ENCODE measurements around the gene WAPL.
"Not testable (repeated sequence)": the region's sequence is repeated elsewhere in the genome, so short reads cannot be mapped to it uniquely, and the experiment has no call there.

The WAPL gene

GRCh38 chr10:86547296-86547695, 25.7 kb upstream of the WAPL start:
- WGBS, 2 experiments (ENCODE audit: insufficient coverage in 2 of 2): 83 to 100% methylated on average over 1 to 2 of the region's 2 CpGs
- H3K27ac ChIP-seq (ENCODE audit: low read depth, low read length, severe bottlenecking): no peak overlapping the region
- H3K4me1 ChIP-seq (ENCODE audit: control insufficient read depth, insufficient read depth, low read length, poor library complexity, severe bottlenecking): no peaks in the 10 kb centered on the region
- H3K36me3 ChIP-seq (ENCODE audit: control insufficient read depth, insufficient read depth, low read length): no peaks in the 10 kb centered on the region
- no peaks in the 10 kb centered on the region for H3K9me3 ChIP-seq (ENCODE audit: control insufficient read depth, low read length)
- H3K4me3 ChIP-seq (ENCODE audit: extremely low read depth, insufficient read depth, low read length, poor library complexity, severe bottlenecking): no peak overlapping the region

- Histone ChIP-seq H3K36me3 (ENCODE audit: control insufficient read depth, insufficient read depth, low read length) (no peaks in the 10 kb centered on the region), H3K27ac (ENCODE audit: low read depth, low read length, severe bottlenecking) (no peak overlapping the region)
- 95 to 96% methylated on average over 3 to 4 of the region's 4 CpGs for WGBS, 2 experiments (ENCODE audit: insufficient coverage in 2 of 2)
Observed at GRCh38 chr10:86545101-86545500, 23.5 kb upstream of the WAPL start.

GRCh38 chr10:86540016-86540415, 18.4 kb upstream of the WAPL start:
- no peaks in the 10 kb centered on the region for H3K36me3 ChIP-seq (ENCODE audit: control insufficient read depth, insufficient read depth, low read length)
- no peaks in the 10 kb centered on the region for H3K4me1 ChIP-seq (ENCODE audit: control insufficient read depth, insufficient read depth, low read length, poor library complexity, severe bottlenecking)
- H3K27ac ChIP-seq (ENCODE audit: low read depth, low read length, severe bottlenecking): no peak overlapping the region
- no peaks in the 10 kb centered on the region for H3K9me3 ChIP-seq (ENCODE audit: control insufficient read depth, low read length)
- H3K4me3 ChIP-seq (ENCODE audit: extremely low read depth, insufficient read depth, low read length, poor library complexity, severe bottlenecking): no peak overlapping the region
- WGBS, 2 experiments (ENCODE audit: insufficient coverage in 2 of 2): 85 to 93% methylated on average over 3 to 5 of the region's 5 CpGs

More at GRCh38 chr10:86545101-86545500, 23.5 kb upstream of the WAPL start:
- Histone ChIP-seq H3K9me3 (ENCODE audit: control insufficient read depth, low read length) (no peaks in the 10 kb centered on the region), H3K4me3 (ENCODE audit: extremely low read depth, insufficient read depth, low read length, poor library complexity, severe bottlenecking) (no peak overlapping the region), H3K4me1 (ENCODE audit: control insufficient read depth, insufficient read depth, low read length, poor library complexity, severe bottlenecking) (no peaks in the 10 kb centered on the region)

- Histone ChIP-seq H3K4me1 (ENCODE audit: control insufficient read depth, insufficient read depth, low read length, poor library complexity, severe bottlenecking) (no peaks in the 10 kb centered on the region), H3K4me3 (ENCODE audit: extremely low read depth, insufficient read depth, low read length, poor library complexity, severe bottlenecking) (no peak overlapping the region), H3K27ac (ENCODE audit: low read depth, low read length, severe bottlenecking) (no peak overlapping the region), H3K9me3 (ENCODE audit: control insufficient read depth, low read length) (no peaks in the 10 kb centered on the region), H3K36me3 (ENCODE audit: control insufficient read depth, insufficient read depth, low read length) (no peaks in the 10 kb centered on the region)
- WGBS, 2 experiments (ENCODE audit: insufficient coverage in 2 of 2): 87 to 90% methylated on average over 3 to 5 of the region's 7 CpGs
Observed at GRCh38 chr10:86538547-86538946, 17.0 kb upstream of the WAPL start.

- H3K27ac ChIP-seq (ENCODE audit: low read depth, low read length, severe bottlenecking); H3K4me1 ChIP-seq (ENCODE audit: control insufficient read depth, insufficient read depth, low read length, poor library complexity, severe bottlenecking); H3K4me3 ChIP-seq (ENCODE audit: extremely low read depth, insufficient read depth, low read length, poor library complexity, severe bottlenecking); H3K36me3 ChIP-seq (ENCODE audit: control insufficient read depth, insufficient read depth, low read length); H3K9me3 ChIP-seq (ENCODE audit: control insufficient read depth, low read length): not testable (repeated sequence)
- WGBS, 2 experiments (ENCODE audit: insufficient coverage in 2 of 2): 63 to 97% methylated on average over 1 to 4 of the region's 8 CpGs
Observed at GRCh38 chr10:86538040-86538439, 16.4 kb upstream of the WAPL start.

GRCh38 chr10:86536294-86536861, 14.8 kb upstream of the WAPL start:
- Histone ChIP-seq H3K27ac (ENCODE audit: low read depth, low read length, severe bottlenecking) (no peak overlapping the region), H3K9me3 (ENCODE audit: control insufficient read depth, low read length) (no peaks in the 10 kb centered on the region), H3K36me3 (ENCODE audit: control insufficient read depth, insufficient read depth, low read length) (no peaks in the 10 kb centered on the region), H3K4me1 (ENCODE audit: control insufficient read depth, insufficient read depth, low read length, poor library complexity, severe bottlenecking) (no peaks in the 10 kb centered on the region), H3K4me3 (ENCODE audit: extremely low read depth, insufficient read depth, low read length, poor library complexity, severe bottlenecking) (no peak overlapping the region)
- 92 to 95% methylated on average over 39 to 40 of the region's 40 CpGs for WGBS, 2 experiments (ENCODE audit: insufficient coverage in 2 of 2)

GRCh38 chr10:86535132-86535882, 13.7 kb upstream of the WAPL start:
- Histone ChIP-seq H3K27ac (ENCODE audit: low read depth, low read length, severe bottlenecking) (no peak overlapping the region), H3K36me3 (ENCODE audit: control insufficient read depth, insufficient read depth, low read length) (no peaks in the 10 kb centered on the region), H3K4me3 (ENCODE audit: extremely low read depth, insufficient read depth, low read length, poor library complexity, severe bottlenecking) (peak overlapping the region; percentile 21), H3K4me1 (ENCODE audit: control insufficient read depth, insufficient read depth, low read length, poor library complexity, severe bottlenecking) (no peaks in the 10 kb centered on the region), H3K9me3 (ENCODE audit: control insufficient read depth, low read length) (no peaks in the 10 kb centered on the region)
- WGBS, 2 experiments (ENCODE audit: insufficient coverage in 2 of 2): 49 to 64% methylated on average over 46 of the region's 47 CpGs

- Histone ChIP-seq H3K4me1 (ENCODE audit: control insufficient read depth, insufficient read depth, low read length, poor library complexity, severe bottlenecking) (no peaks in the 10 kb centered on the region), H3K36me3 (ENCODE audit: control insufficient read depth, insufficient read depth, low read length) (no peaks in the 10 kb centered on the region)
- WGBS, 2 experiments (ENCODE audit: insufficient coverage in 2 of 2): 53 to 100% methylated on average over 2 of the region's 2 CpGs
Observed at GRCh38 chr10:86533328-86533727, 11.7 kb upstream of the WAPL start.

GRCh38 chr10:86528736-86529135, 7.1 kb upstream of the WAPL start:
- H3K9me3 ChIP-seq (ENCODE audit: control insufficient read depth, low read length); H3K4me1 ChIP-seq (ENCODE audit: control insufficient read depth, insufficient read depth, low read length, poor library complexity, severe bottlenecking); H3K4me3 ChIP-seq (ENCODE audit: extremely low read depth, insufficient read depth, low read length, poor library complexity, severe bottlenecking); H3K27ac ChIP-seq (ENCODE audit: low read depth, low read length, severe bottlenecking); H3K36me3 ChIP-seq (ENCODE audit: control insufficient read depth, insufficient read depth, low read length): not testable (repeated sequence)
- WGBS, 2 experiments (ENCODE audit: insufficient coverage in 2 of 2): 89 to 96% methylated on average over 2 of the region's 3 CpGs

More at GRCh38 chr10:86533328-86533727, 11.7 kb upstream of the WAPL start:
- Histone ChIP-seq H3K9me3 (ENCODE audit: control insufficient read depth, low read length) (no peaks in the 10 kb centered on the region), H3K27ac (ENCODE audit: low read depth, low read length, severe bottlenecking) (no peak overlapping the region), H3K4me3 (ENCODE audit: extremely low read depth, insufficient read depth, low read length, poor library complexity, severe bottlenecking) (no peak overlapping the region)

- WGBS, 2 experiments (ENCODE audit: insufficient coverage in 2 of 2): 81 to 86% methylated on average over 3 to 4 of the region's 4 CpGs
Observed at GRCh38 chr10:86526606-86527005, 5.0 kb upstream of the WAPL start.

GRCh38 chr10:86525713-86526112, 4.1 kb upstream of the WAPL start:
- no CpG with 5 or more reads among the region's 6 CpGs for WGBS, 2 experiments (ENCODE audit: insufficient coverage in 2 of 2)
- H3K36me3 ChIP-seq (ENCODE audit: control insufficient read depth, insufficient read depth, low read length); H3K4me3 ChIP-seq (ENCODE audit: extremely low read depth, insufficient read depth, low read length, poor library complexity, severe bottlenecking); H3K9me3 ChIP-seq (ENCODE audit: control insufficient read depth, low read length); H3K4me1 ChIP-seq (ENCODE audit: control insufficient read depth, insufficient read depth, low read length, poor library complexity, severe bottlenecking); H3K27ac ChIP-seq (ENCODE audit: low read depth, low read length, severe bottlenecking): not testable (repeated sequence)

More at GRCh38 chr10:86526606-86527005, 5.0 kb upstream of the WAPL start:
- no peak overlapping the region for H3K27ac ChIP-seq (ENCODE audit: low read depth, low read length, severe bottlenecking)
- no peaks in the 10 kb centered on the region for H3K36me3 ChIP-seq (ENCODE audit: control insufficient read depth, insufficient read depth, low read length)
- H3K4me3 ChIP-seq (ENCODE audit: extremely low read depth, insufficient read depth, low read length, poor library complexity, severe bottlenecking): no peak overlapping the region
- H3K9me3 ChIP-seq (ENCODE audit: control insufficient read depth, low read length): no peaks in the 10 kb centered on the region
- H3K4me1 ChIP-seq (ENCODE audit: control insufficient read depth, insufficient read depth, low read length, poor library complexity, severe bottlenecking): peaks cover 4% of the 10 kb centered on the region

All from mesodermal cell (in vitro differentiated cells).